ENCODE measurements around the gene TARBP2.
A peak's percentile ranks its signal among the peaks of the same experiment; 100 is the strongest.
"Not testable (repeated sequence)": the region's sequence is repeated elsewhere in the genome, so short reads cannot be mapped to it uniquely, and the experiment has no call there.

The TARBP2 gene

DNA sequence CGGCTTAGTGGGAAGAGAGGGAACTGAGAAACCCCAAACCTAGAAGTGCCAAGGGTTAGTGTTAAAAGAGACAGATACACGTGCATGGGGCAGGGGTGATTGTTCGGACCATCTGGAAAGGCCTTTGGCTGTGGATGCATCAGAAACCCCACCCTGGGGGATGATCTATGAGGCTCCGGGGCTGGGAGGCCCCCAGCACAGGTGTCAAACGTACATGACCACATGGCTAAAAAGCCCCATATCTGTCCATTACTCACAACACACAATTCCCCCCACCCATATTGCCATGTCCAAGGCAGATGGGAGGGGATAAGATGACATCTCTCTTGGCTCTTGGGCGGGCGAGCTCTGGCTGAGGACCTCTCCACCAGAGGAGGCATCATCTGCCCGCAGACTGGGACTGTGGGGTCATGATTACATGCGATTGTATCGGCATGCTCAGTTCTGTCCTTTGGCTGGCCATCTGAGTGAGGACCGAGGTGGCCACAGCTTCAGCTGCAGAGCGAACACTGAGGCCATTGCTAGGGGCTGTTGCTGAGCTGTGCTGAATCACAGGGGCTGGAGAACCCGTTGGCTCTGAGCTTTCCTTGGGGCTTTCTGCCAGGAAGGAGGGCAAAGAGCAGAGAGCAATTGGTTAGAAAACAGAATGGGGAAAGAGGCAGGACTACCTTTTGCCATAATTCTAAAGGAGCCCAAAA lies 15.8 kb downstream of the TARBP2 start:
- DNase-seq = no peak

DNA sequence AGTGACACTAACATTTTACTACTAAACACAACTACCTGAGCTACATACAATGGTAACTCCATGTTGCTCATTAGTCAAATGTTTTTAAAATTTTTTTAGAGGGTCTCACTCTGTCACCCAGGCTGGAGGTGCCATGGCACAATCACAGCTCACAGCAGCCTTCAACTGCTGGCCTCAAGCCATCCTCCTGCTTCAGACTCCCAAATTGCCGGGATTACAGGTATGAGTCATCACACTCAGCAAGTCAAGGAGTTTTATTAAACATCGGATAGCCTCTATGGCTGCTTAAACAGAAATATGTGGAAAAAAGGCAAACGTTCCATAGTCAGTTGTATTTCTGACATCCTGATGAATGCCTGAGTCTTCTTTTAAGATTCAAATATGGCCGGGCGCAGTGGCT lies 17.3 kb downstream of the TARBP2 start:
- no peak for DNase-seq

DNA sequence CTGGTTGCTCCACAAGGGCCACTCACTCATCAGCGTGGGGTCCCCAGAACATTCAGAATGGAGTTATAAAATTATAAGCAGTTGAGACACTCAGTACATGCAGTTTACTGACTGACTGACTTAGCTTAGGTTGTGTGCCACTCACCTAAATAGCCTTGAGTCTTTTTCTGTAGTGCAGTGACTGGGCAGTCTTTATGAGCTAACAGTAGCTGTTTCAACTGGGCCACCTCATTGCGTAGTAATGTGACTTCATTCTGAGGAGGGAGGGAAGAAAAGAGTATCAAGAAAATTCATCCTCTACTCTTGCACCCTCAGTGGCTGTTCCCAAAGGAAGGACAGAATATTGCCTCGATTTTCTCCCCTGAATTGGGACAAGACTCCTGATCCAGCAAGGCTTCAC lies 22.0 kb downstream of the TARBP2 start:
- no peak for DNase-seq

DNA sequence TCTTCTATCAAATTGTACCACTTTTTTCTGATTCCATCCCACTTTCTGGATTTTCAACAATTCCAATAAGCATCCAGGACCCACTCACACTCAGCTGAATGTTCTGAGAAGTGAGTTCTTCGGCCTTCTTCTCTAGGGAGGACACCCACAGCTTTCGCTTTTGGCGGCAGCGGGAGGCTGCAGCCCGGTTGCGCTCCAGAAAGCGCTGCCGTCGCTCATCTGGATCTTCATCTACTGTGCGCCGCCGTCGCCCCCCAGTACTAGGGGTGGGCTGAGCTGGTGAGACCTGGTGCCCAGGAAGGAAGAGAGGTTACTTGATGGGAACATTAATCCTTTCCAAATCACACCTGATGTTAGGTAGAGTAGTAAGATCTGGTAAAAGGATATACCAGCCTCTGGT lies 23.4 kb downstream of the TARBP2 start:
- no peak for DNase-seq

DNA sequence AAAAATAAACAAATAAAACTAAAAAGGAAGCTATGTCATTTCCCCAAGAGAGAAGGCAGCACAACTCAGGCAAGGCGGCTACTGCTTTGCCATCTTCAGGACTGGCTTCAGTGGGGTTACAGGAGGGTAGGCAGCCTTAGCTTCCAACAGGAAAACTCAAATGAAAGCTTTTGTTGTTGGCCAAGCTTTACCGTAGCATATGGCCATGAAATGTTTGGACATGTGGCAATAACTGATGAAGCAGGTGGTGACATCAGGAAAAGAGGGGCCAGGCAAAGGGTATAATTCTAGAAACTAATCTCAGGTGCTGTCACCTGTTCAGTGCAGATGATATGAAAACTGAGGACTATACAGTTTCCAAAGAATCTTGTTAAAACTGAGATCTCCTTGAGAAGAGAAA lies 29.0 kb downstream of the TARBP2 start:
- DNase-seq = no peak

DNA sequence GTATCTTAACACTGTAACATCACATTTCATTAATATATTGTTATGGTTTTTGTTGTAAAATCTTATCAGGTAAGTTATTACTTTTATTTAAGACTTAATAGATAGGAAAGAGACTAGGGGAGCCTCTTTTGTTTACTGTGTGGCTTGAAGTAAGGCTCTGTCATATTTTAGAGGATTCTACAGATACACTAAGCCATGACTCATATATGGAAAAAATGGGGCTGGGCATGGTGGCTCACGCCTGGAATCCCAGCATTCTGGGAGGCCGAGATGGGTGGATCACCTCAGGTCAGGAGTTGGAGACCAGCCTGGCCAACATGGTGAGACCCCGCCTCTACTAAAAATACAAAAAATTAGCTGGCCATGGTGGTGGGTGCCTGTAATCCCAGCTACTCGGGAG lies 29.8 kb downstream of the TARBP2 start:
- DNase-seq = no peak

DNA sequence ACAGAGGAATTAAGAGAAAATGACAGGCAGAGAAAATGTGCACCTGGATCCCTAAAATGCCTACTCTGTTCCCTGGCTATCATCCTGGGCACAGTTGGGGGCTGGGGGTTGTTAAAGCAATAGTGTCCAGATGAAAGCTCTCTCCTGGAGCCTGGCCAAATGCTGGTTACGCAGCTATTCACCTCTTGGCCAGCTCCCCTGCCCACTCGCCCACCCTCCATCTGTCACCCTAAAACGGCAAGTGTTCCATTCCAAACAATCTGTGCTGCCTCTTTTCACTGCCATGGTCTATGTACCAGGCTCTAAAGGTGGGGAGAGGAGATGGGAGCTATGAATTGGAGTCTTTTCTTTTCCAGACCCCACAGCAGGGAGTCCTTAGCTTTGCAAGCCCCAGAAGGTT lies 30.9 kb downstream of the TARBP2 start:
- no peak for DNase-seq

DNA sequence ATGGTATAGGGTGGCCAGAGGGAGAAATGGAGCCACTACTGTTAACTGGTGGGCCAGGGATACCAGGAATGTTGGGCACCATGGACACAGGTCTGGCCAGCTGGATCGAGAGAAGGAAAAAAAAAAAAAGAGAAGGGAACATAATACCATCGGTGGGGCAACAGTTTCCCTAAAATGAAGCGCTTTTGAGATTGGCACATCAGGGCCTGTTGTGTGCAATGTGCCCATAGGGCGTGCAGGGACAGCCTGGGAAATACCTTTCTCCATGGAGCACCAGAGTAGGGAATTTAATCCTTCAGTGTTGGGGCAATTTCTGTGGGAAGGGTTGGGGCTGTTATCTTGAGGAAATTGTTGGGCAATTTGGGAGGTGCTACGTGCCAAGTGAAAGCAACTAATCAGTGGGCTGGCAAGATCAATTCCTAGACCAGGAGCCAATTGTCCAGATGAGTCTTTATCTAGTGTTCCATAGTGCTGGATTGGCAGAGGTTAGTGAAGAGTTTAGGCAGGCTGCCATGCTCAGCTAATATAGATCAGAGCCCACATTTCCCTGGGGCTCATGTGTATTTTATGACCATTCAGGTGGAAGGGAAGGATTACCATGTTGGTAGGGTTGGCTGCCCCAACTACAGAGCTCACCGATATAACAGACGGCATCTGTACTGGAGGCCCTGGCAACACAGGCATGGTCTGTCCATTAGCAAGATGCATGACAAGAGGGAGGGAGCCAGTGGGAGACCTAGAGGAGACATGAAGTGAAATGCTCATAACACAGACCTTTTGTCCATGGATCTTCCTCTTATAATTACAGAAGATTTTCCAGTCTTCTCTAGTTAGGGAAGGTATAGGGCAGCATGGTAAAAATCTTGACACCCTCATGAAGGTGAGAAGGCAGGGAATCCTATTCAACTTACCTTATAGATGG lies 31.7 kb downstream of the TARBP2 start:
- peak; percentile 9 for DNase-seq

DNA sequence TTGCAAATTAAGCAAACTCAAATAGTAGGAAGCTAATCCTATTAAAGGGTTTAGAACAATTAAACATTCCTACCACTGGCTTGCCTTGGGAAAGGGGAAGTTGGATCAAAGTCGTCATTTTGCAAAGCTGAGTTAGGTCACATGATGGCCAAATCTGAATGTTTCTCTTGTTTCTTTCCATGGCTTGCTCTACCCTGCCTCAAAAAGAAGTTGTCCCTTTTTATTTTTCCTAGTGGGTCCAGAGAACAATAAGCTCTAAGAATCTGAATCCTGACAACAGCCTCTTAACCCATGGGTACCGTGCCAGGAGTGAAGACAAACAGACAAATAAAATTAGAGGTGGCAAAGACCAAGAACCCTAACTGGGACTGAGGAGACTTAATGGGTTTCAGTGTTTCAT lies 32.4 kb downstream of the TARBP2 start:
- peak; percentile 10 for DNase-seq

DNA sequence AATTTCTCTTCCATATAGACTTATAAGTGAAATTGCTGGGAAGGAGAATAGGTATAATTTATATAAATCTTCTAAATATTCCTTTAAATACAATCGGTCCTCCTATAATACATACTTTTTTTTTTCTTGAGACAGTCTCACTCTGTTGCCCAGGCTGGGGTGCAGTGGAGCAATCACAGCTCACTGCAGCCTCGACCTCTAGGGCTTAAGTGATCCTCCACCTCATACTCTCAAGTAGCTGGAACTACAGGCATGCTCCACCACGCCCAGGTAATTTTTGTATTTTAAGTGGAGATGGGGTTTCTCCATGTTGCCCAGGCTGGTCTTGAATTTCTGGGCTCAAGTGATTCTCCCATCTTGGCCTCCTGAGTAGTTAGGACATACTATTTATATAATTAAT lies 35.9 kb downstream of the TARBP2 start:
- no peak for DNase-seq

DNA sequence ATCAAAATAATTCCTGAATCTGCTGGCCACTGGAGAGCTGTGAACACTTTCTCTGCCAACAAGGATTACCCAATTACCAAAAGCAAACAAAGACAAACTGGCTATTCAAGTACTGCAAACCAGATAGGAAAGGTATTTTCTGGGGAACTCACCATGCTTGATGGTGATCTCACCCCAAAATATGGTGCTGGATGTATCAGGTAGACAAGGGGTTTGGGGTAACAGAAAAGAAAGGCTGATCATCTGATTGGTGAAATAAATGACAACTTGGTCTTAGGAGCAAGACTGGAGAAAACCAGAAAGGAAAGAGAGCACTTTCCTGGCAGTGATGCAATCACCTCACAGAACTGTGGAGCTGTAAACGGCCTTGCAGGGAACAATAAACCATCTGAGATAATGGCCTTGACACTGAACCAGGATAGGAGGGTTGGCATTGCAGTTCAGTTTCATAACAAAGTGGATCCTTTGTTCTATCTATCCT lies 37.2 kb downstream of the TARBP2 start:
- no peak for DNase-seq

DNA sequence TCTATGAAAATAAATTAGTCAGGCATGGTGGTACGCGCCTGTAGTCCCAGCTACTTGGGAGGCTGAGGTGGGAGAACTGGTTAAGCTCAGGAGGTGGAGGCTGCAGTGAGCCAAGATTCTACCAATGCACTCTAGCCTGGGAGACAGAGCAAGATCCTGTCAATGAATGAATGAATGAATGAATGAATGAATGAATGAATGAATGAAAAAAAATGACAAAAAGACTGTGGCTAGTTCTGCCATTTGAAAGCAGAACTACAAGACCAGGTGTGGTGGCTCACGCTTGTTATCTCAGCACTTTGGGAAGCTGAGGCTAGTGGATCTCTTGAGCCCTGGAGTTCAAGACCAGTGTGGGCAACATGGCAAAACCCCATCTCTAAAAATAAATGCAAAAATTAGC lies 38.4 kb downstream of the TARBP2 start:
- no peak for DNase-seq

DNA sequence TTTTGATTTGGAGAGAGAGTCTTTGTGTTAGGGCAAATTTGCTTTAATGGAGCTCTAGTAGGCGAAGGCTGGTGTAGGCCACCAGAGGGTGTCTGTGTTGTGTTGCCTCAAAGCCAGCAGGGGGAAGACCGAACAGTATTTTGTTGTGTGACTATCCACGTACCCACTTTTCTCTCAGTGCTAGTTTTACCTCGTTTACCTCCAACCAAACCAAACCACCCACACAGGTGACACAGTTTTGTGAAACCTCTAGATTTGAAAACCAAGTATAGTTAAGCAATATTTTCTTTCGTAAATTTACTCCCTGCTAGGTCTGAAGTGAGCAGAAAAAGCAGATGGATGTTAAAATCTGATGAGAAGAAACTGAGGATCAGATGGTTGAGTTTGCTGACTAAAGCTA lies 42.5 kb downstream of the TARBP2 start:
- DNase-seq = peak; percentile 80

DNA sequence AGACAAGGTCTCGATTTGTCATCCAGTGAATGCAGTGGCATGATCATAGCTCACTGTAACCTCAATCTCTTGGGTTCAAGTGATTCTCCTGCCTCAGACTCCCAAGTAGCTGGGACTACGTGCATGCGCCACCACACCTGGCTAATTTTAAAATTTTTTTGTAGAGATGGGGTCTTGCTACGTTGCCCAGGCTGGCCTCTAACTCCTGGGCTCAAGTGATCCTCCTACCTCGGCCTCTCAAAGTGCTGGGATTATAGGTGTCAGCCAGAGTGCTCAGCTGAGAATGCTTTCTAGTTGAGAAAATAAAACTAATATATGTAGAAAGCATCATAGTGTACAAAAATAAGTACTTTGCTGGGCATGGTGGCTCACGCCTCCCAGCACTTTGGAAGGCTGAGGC lies 47.3 kb downstream of the TARBP2 start:
- DNase-seq = not testable (repeated sequence)

DNA sequence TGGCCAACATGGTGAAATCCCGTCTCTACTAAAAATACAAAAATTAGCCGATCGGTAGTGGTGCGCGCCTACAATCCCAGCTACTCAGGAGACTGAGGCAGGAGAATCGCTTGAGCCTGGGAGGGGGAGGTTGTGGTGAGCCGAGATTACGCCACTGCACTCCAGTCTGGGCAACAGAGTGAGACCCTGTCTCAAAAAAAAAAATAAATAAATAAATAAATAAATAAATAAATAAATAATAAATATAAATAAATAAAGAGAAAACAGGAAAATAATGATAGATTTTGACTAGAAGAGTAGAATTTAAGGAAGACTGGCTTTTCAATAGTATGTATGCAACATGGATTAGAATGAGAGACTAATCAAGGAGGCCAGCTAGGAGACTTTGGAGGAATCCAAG lies 49.0 kb downstream of the TARBP2 start:
- DNase-seq = not testable (repeated sequence)

DNA sequence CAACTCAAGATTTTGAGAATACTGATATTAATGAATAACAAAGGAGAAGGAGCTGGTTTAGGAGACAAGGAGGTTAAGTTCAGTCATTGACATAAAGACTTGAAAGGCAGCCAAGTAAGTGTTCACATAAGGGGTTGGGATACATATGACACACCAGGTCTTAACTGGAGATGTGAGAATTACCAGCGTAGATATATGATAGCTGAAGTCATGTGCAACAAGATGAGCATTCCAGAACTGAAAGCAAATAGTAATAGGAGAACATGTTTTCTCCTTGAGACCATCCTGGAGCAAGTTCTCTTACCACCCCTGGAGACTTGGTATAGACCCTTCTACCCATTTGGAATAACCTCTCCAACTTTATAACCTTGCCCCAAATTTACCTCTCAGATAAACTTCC lies 49.5 kb downstream of the TARBP2 start:
- DNase-seq = no peak

DNA sequence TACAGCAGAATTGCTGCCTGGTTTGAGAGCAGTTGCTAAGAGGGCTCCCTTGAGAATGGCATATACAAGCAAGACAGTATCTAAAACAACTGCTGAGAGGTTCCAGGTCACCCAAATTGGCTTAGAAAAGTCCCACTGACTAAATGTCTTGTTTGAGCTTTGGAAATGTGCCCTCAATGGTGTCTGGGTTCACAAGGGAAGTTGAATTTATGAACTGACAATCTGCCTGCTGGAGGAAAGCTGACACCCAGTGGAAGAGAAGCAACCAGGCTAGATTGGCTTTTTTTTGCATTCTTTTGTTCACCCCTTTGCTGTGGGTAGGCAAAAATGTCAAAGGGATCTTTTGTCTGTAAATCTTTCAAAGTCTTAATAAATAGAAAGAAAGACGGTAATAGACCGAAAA lies 50.8 kb downstream of the TARBP2 start:
- no peak for DNase-seq

DNA sequence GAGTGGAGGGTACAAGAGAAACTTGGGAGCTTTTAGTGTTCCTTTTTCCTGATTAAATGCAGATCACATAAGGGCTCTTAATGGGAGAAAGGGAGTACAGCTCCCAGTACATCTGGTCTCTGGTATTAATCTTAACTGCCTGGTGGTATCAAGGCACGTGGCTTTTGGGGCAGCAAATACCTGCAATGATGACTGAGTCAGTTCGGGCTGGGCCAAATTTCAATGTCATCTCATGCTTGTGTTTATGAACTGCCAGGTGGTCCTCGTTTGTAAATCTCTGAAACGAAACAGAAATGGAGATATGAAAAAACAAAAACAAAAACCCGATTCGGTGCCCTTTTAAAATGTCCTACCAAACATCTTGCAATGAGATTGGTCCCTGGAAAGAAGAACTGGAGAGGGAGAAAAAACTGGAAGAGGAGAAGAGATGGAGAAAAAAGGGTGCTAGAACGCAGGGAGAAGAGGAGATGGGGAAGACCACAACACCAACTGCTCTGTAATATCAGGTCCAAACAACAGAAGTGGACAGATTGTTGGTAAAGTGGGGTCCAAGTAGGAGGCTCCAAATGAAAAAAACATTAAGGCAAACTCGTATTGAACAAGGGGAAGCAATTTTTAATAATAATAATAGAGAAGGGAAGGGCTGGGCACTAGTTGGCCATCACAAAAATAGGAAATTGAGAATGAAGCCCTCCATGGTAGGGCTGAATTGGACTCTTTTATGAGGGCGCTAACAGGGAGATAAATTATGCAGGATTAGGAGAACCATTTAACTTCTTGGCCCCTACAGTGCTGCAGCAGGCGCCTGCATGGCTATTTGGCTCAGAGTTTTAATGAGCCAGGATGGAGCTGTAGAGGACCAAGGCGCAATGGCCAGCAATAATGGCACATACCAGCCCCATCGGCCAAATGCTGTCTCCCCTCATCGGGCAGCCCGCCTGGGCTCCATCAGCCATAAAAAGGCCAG lies 51.6 kb downstream of the TARBP2 start:
- no peak for DNase-seq

Measured in eye (tissue), 1 donor.